GM12878 (cell line): ENCODE results near the gene ACOT7. TPM values are rescaled to one million over a fixed set of nuclear protein-coding genes. Genes with fewer than 3 reads are reported as not detected.

Experiments
- ATAC-seq: fragments of 200-7000 bp; cut with Tn5 transposase; 3 replicates; pipeline ENCODE4 v1.9.1; 2020; ENCODE audit warnings: mild to moderate bottlenecking, moderate library complexity
- BruUV-seq: library from RNA; stranded (reverse); fragments of 400-500 nt; replicated peaks from 2 replicates; lab custom pipeline; 2021; lab: Mats Ljungman, UMichigan
- CTCF ChIA-PET: fragments of 300-600 bp; sonication (Branson Sonifier 250); formaldehyde crosslinking; extraction: SDS; loops from one replicate; lab custom pipeline; 2021; ENCODE audit warnings: inconsistent platforms; lab: Yijun Ruan, JAX
- POLR2A ChIA-PET: fragments of 350-600 bp; formaldehyde crosslinking; extraction: SDS; loops from one replicate; lab custom pipeline; 2021; ENCODE audit warnings: inconsistent platforms; lab: Charles Lee
- RAD21 ChIA-PET: fragments of 300-600 bp; sonication (Branson Sonifier 250); formaldehyde crosslinking; loops from one replicate; lab custom pipeline; 2023; ENCODE audit warnings: antibody characterized with exemption; ENCODE audit not compliant: unreplicated experiment; lab: Charles Lee
- SMC1A ChIA-PET: fragments of 300-600 bp; sonication (Branson Sonifier 250); formaldehyde crosslinking; loops from one replicate; lab custom pipeline; 2023; ENCODE audit not compliant: unreplicated experiment, uncharacterized antibody; lab: Charles Lee
- DNase-seq: peaks from one replicate; pipeline ENCODE4 v3.0.0-alpha.2; 2011; ENCODE audit warnings: low read depth, low spot score
- FAIRE-seq: peaks from 3 replicates; lab custom pipeline; 2011; peaks lifted over from hg19 to GRCh38; lab: Jason Lieb, UNC
- H2AFZ ChIP-seq: 2 replicates; pipeline ENCODE4 v1.6.0; 2011; ENCODE audit warnings: low read depth, low read length, control low read depth; ENCODE audit not compliant: control insufficient read depth
- H3K27ac ChIP-seq: 2 replicates; pipeline ENCODE4 v1.5.1; 2011; ENCODE audit warnings: control low read depth; ENCODE audit not compliant: control insufficient read depth, insufficient read depth
- H3K27me3 ChIP-seq, 2 experiments: replicated peaks in 1 of 2; 2 replicates each; pipeline versions ENCODE4 v1.6.0 to v1.6.1; 2011; ENCODE audit warnings: low read length in 1 of 2; ENCODE audit not compliant: control insufficient read depth in 2 of 2, insufficient read depth in 2 of 2
- H3K36me3 ChIP-seq, 2 experiments: 2 replicates each; pipeline ENCODE4 v1.5.1; 2011; ENCODE audit warnings: low read length in 1 of 2; ENCODE audit not compliant: control insufficient read depth in 2 of 2, insufficient read depth in 2 of 2
- H3K4me1 ChIP-seq: 2 replicates; pipeline ENCODE4 v1.6.1; 2011; ENCODE audit warnings: mild to moderate bottlenecking, low read length, moderate library complexity, mixed read lengths; ENCODE audit not compliant: control insufficient read depth, insufficient read depth
- H3K4me2 ChIP-seq: 2 replicates; pipeline ENCODE4 v1.6.0; 2011; ENCODE audit warnings: control low read depth; ENCODE audit not compliant: control insufficient read depth, insufficient read depth
- H3K4me3 ChIP-seq: fragments of 200-600 bp; sonication (generic); 2 replicates; pipeline ENCODE4 v1.5.1; 2016
- H3K79me2 ChIP-seq: 2 replicates; pipeline ENCODE4 v1.6.0; 2011; ENCODE audit warnings: low read length; ENCODE audit not compliant: control insufficient read depth, insufficient read depth
- H3K9ac ChIP-seq: 2 replicates; pipeline ENCODE4 v1.8.0; 2011; ENCODE audit warnings: low read length, control low read depth, mixed read lengths; ENCODE audit not compliant: control insufficient read depth, insufficient read depth
- H3K9me3 ChIP-seq: replicated peaks from 3 replicates; pipeline ENCODE4 v1.5.1; 2011; ENCODE audit warnings: mild to moderate bottlenecking, low read length; ENCODE audit not compliant: control insufficient read depth, insufficient read depth
- H4K20me1 ChIP-seq: 2 replicates; pipeline ENCODE4 v1.6.0; 2011; ENCODE audit not compliant: control insufficient read depth, insufficient read depth
- ATF7 ChIP-seq: fragments of 450-650 bp; IDR thresholded peaks from 2 replicates; pipeline ENCODE4 v1.6.1; 2016; ENCODE audit warnings: low read depth, mild to moderate bottlenecking
- HDAC6 ChIP-seq: fragments of 200-600 bp; sonication (generic); IDR thresholded peaks from one replicate; pipeline ENCODE4 v1.8.0; 2017; ENCODE audit warnings: antibody characterized with exemption; ENCODE audit not compliant: unreplicated experiment
- IKZF2 ChIP-seq, 2 experiments: fragments of 450-650 bp; IDR thresholded peaks; 2 replicates each; pipeline ENCODE4 v1.6.1; 2017; ENCODE audit warnings: mild to moderate bottlenecking in 2 of 2, moderate library complexity in 2 of 2
- NFYA ChIP-seq: IDR thresholded peaks from 2 replicates; pipeline ENCODE4 v1.6.1; 2011; ENCODE audit warnings: low read depth, mild to moderate bottlenecking, low read length, improper control_type of control experiment, borderline replicate concordance
- PAX5 ChIP-seq: IDR thresholded peaks from 2 replicates; pipeline ENCODE4 v1.6.1; 2011; ENCODE audit warnings: low read depth, low read length, borderline replicate concordance
- SMARCA5 ChIP-seq: fragments of 450-650 bp; IDR thresholded peaks from 2 replicates; pipeline ENCODE4 v1.6.1; 2017; ENCODE audit warnings: mild to moderate bottlenecking
- SP1 ChIP-seq: IDR thresholded peaks from one replicate; pipeline ENCODE4 v1.6.1; 2011; ENCODE audit warnings: low read depth, low read length
- STAT3 ChIP-seq: IDR thresholded peaks from 2 replicates; pipeline ENCODE4 v1.6.1; 2011; ENCODE audit warnings: low read depth, low read length, improper control_type of control experiment
- WGBS: methylation state at CpG from one replicate; pipeline ENCODE4 v1.1.6; 2016; ENCODE audit warnings: low lambda C conversion rate; ENCODE audit not compliant: insufficient replicate concordance, insufficient coverage; ENCODE audit errors: missing lambda C conversion rate; 5-methylcytosine and 5-hydroxymethylcytosine counted together
- in situ Hi-C: fragments of 300-500 bp; cut with MboI; formaldehyde crosslinking; loops from 9 replicates; pipeline ENCODE4 v1.14.3; 2018; ENCODE audit warnings: mixed read lengths
- intact Hi-C: fragments of 100-400 bp; cut with micrococcal nuclease; formaldehyde crosslinking; loops from one replicate; pipeline ENCODE4 v1.14.2; 2022; ENCODE audit not compliant: unreplicated experiment
- polyA plus RNA-seq, 11 experiments: library from polyadenylated mRNA; depleted of rRNA in 4 of 11; unstranded in 6 of 11; stranded (reverse) in 5 of 11; fragments of >200 nt; fragmentation: Nextera tagmentation in 4 of 11; fragmentation: Illumina TruSeq in 1 of 11; extraction: Ambion mirVana in 4 of 11; extraction: Trizol in 1 of 11; gene quantifications; 1 replicate in 1 of 11; 2 replicates in 10 of 11; pipeline versions ENCODE4 v1.2.1 to v1.2.3, GENCODE V29; 2011 to 2016; ENCODE audit warnings: inconsistent platforms in 2 of 11, missing spikeins in 2 of 11, low read depth in 1 of 11
- total RNA-seq, 4 experiments: library from RNA; depleted of rRNA in 3 of 4; stranded (reverse); fragments of >200 nt in 3 of 4; fragmentation: Illumina TruSeq in 1 of 4; extraction: Trizol in 1 of 4; gene quantifications; 2 replicates each; pipeline versions ENCODE4 v1.2.1 to v1.2.3, GENCODE V29; 2013 to 2021
- TF ChIP-seq, protein P1 (sequence below): fragments of 150-350 bp; IDR thresholded peaks from 2 replicates; pipeline ENCODE4 v1.6.1; 2014; ENCODE audit warnings: mild to moderate bottlenecking, low read depth, low read length
- TF ChIP-seq, protein P2 (sequence below): IDR thresholded peaks from 2 replicates; pipeline ENCODE4 v1.6.1; 2012; ENCODE audit warnings: low read depth, low read length, improper control_type of control experiment
- TF ChIP-seq, protein P3 (sequence below): fragments of 450-650 bp; IDR thresholded peaks from 2 replicates; pipeline ENCODE4 v1.6.1; 2016; ENCODE audit warnings: mild to moderate bottlenecking, moderate library complexity, borderline replicate concordance

ACOT7 gene
- total and polyA plus RNA-seq, 10 of the 15 experiments (the other 5 are each of a cell fraction or from before 2014, with no cell fraction given): 8.9 to 206 (median 61.2) TPM

DNA sequence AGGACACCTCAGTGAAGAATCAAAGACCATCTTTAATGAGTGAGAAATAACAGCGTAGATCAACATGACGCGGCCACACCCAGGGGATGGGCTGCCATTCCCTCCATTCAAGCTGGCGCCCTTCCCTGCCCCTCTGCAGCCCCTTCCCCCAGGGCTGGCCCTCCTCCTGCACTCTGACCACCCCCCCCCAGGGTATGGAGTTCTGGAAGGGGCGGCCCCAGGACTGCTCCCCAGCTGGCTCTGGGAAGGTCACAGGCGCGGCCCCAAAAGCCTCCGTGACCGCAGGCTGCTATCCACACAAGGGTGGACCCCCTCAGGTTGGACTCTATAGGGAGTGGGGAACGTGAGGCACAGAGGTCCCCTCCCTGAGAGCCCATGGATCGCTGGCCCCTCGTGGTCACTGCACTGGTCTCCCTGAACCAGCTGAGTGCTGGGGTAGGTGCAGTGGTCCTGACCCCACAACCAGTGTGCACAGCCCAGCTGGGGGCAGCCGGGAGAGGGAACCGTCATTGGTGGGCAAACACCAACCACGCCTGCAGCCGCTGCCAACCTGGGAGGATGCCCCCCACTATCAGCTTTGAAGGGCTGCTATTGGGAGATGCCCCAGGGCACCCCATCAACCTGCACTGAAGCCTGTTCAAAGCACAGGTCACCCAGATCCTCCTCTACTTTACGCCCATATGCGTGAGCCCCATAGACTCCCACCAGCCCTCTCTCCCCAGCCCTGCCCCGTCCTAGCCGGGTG is 116.6 kb downstream of the ACOT7 start:
- DNase-seq (no peak), ATAC-seq (no peak), FAIRE-seq (no peak)
- in situ Hi-C loops (no loop called here), intact Hi-C loops (no loop called here)
- H2AFZ ChIP-seq: no peak overlapping the region
- no TSS peak for BruUV-seq
- WGBS: 93% methylated on average over 19 of the region's 20 CpGs
- ChIA-PET SMC1A (no interaction called here), RAD21 (interaction anchor here (1.0 kb wide), 1 partner anchor 30 kb away, joined by 3 read pairs; no protein-coding TSS in a partner anchor), POLR2A (no interaction called here), CTCF (no interaction called here)
- no peaks in the 10 kb centered on the region for H3K79me2 ChIP-seq
- H3K9me3 ChIP-seq: no peaks in the 10 kb centered on the region
- H3K36me3 ChIP-seq: peaks cover 0 to 7% of the 10 kb centered on the region in 2 experiments; a peak in 2 of 4 replicates
- no peaks in the 10 kb centered on the region for H3K27me3 ChIP-seq
- H3K4me3 ChIP-seq: no peak overlapping the region
- no peaks in the 10 kb centered on the region for H4K20me1 ChIP-seq
- no peak for TF ChIP-seq SMARCA5
- TF ChIP-seq IKZF2 (IDR thresholded peaks at IDR 0.05): no peak
- no peak for TF ChIP-seq NFYA
- TF ChIP-seq PAX5: no peak
- no peak for TF ChIP-seq ATF7
- TF ChIP-seq STAT3: no peak
- TF ChIP-seq HDAC6: no peak
- TF ChIP-seq, protein P1, sequence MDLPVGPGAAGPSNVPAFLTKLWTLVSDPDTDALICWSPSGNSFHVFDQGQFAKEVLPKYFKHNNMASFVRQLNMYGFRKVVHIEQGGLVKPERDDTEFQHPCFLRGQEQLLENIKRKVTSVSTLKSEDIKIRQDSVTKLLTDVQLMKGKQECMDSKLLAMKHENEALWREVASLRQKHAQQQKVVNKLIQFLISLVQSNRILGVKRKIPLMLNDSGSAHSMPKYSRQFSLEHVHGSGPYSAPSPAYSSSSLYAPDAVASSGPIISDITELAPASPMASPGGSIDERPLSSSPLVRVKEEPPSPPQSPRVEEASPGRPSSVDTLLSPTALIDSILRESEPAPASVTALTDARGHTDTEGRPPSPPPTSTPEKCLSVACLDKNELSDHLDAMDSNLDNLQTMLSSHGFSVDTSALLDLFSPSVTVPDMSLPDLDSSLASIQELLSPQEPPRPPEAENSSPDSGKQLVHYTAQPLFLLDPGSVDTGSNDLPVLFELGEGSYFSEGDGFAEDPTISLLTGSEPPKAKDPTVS: no peak
- TF ChIP-seq, protein P2, sequence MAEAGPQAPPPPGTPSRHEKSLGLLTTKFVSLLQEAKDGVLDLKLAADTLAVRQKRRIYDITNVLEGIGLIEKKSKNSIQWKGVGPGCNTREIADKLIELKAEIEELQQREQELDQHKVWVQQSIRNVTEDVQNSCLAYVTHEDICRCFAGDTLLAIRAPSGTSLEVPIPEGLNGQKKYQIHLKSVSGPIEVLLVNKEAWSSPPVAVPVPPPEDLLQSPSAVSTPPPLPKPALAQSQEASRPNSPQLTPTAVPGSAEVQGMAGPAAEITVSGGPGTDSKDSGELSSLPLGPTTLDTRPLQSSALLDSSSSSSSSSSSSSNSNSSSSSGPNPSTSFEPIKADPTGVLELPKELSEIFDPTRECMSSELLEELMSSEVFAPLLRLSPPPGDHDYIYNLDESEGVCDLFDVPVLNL: no peak
- no peak for TF ChIP-seq SP1
- TF ChIP-seq, protein P3, sequence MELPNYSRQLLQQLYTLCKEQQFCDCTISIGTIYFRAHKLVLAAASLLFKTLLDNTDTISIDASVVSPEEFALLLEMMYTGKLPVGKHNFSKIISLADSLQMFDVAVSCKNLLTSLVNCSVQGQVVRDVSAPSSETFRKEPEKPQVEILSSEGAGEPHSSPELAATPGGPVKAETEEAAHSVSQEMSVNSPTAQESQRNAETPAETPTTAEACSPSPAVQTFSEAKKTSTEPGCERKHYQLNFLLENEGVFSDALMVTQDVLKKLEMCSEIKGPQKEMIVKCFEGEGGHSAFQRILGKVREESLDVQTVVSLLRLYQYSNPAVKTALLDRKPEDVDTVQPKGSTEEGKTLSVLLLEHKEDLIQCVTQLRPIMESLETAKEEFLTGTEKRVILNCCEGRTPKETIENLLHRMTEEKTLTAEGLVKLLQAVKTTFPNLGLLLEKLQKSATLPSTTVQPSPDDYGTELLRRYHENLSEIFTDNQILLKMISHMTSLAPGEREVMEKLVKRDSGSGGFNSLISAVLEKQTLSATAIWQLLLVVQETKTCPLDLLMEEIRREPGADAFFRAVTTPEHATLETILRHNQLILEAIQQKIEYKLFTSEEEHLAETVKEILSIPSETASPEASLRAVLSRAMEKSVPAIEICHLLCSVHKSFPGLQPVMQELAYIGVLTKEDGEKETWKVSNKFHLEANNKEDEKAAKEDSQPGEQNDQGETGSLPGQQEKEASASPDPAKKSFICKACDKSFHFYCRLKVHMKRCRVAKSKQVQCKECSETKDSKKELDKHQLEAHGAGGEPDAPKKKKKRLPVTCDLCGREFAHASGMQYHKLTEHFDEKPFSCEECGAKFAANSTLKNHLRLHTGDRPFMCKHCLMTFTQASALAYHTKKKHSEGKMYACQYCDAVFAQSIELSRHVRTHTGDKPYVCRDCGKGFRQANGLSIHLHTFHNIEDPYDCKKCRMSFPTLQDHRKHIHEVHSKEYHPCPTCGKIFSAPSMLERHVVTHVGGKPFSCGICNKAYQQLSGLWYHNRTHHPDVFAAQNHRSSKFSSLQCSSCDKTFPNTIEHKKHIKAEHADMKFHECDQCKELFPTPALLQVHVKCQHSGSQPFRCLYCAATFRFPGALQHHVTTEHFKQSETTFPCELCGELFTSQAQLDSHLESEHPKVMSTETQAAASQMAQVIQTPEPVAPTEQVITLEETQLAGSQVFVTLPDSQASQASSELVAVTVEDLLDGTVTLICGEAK: no peak
- H3K27ac ChIP-seq: no peak overlapping the region
- no peak overlapping the region for H3K9ac ChIP-seq
- no peak overlapping the region for H3K4me2 ChIP-seq
- H3K4me1 ChIP-seq: no peaks in the 10 kb centered on the region
